GM18907 (cell line): Measurements from ENCODE around the gene DTD1.
A peak's percentile ranks its signal among the peaks of the same experiment; 100 is the strongest.

Source experiments
- ATAC-seq: cut with Tn5 transposase; IDR thresholded peaks from one replicate; pipeline ENCODE4 v1.9.1; 2021; ENCODE audit warnings: mild to moderate bottlenecking, moderate library complexity; ENCODE audit not compliant: unreplicated experiment

The DTD1 gene

GRCh38 chr20:18587665-18588573, at the start of gene DTD1:
DTD1 (plus strand) TSS chr20:18588054; CDS start chr20:18588073, 19 bp downstream.
- peak; percentile 91 for ATAC-seq

GRCh38 chr20:18541741-18542140, 46.1 kb upstream of the DTD1 start:
- no peak for ATAC-seq

- no peak for ATAC-seq
These were observed 44.6 kb upstream of the DTD1 start for GRCh38 chr20:18543216-18543615.

DNA sequence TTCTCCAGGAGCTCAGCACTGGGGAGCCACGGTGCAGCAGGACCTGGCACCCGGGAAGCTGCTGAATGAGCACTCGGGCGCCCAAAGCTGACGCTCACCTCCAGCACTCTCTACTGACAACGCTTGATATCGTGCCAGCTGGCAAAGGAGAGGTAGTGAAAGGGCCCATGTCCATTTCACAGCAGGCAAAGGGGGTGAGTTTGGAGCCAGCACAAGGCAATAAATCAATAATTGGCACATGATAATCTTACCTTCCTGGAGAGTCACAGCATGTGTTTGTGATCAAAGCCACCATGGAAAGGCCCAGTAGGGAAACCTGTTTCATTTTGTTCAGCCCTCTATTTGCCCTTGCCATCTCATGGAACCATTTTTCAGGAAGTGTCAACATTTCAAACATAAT, 43.9 kb upstream of the DTD1 start:
- no peak for ATAC-seq

- no peak for ATAC-seq
These were observed 42.3 kb upstream of the DTD1 start for GRCh38 chr20:18545566-18545965.

DNA sequence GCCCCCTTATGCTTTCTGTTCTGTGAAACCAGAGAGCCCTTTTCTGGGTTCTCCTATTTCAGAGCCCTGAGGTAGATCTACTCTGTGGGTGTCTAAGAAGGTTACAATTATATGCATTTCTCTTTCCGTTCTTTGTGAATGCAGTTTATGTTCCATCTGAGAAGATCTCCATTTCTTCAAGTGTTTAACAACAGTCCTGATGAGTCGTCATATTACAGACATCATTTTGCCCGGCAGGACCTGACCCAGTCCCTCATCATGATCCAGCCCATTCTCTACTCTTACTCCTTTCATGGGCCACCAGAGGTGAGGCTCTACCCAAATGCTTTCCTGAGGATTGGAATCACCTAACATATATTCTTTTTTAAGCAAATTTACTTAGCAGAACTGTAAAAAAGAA, 39.4 kb upstream of the DTD1 start:
- ATAC-seq = no peak

DNA sequence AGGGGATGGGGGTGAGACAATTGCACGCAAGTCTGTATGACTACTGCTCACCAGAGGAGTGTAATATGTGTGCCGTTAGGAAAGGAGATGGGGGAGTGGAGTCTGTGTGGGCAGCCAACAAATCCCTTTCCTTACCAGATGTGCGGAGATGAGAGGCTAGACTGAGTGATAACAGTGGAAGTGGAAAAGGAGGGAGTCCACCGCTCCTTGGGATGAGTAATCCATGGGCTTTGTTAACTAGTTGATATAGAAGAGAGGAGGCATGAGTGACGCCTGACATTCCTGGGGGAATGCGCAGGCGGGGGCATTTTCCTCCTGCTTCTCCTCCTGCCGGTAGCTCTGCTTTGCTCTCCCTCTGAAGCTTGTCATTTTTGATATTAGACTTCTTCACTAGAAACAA, 34.1 kb upstream of the DTD1 start:
- no peak for ATAC-seq

GRCh38 chr20:18566892-18567738, 20.7 kb upstream of the DTD1 start, which contains the start of gene SMIM26:
SMIM26 (plus strand) TSS chr20:18567432; CDS start chr20:18567479, 47 bp downstream.
- ATAC-seq = peak; percentile 99

DNA sequence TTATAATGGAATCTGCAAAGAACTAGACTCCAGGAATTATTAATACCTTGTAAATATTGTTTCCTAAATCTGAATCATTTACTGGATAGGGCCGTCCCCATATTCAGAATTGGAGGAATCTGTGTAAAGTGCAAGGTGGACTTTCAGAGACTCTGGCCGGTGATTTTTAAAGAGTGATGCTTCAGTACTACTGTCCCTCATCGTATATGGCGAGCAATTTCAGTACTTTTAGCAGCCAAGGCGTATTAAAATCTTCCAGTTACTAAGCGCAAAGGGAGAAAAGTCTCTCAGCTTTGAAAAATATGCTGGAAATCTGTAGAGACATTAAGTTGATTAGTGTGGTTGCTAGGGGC, 20.1 kb upstream of the DTD1 start:
- peak; percentile 15 for ATAC-seq

DNA sequence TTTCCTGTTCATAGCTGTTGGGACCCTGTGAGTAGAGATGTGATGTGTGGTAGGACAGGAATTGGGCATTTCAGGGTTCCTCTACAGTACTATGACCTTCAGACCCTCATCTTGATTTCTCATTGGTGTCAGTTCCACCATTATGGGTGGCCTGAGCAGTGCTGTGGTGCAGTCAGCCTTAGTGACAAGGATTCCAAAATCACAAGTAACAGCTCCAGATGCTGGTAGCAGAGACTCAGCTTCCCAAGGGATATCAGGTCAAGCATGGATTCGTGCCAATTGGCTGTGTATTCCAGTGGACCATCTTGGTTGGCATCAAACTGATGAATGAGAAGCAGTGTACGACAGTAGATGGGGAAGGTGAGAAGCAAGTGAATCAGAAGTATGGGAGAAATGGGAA, 16.8 kb upstream of the DTD1 start:
- no peak for ATAC-seq

- no peak for ATAC-seq
These were observed 16.3 kb upstream of the DTD1 start for GRCh38 chr20:18571578-18571977.

DNA sequence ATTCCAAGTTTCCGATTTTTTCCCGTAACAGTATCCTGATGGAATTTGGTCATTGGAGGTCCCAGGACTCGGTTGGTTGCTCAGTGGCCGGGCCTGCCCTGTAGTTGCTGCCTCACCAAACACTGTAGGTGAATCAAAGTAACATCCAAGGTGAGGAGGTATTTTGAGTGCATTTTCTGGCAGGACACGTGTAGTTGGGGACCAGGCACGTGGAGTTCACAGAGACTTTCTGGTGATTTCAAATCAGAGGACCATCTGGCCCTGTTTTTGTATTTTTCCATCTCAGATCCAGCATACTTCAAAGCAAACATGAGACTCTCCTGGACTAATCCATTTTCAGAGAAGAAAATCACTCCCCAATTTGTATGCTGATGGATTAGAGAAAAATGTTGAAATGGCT, 9.9 kb upstream of the DTD1 start:
- no peak for ATAC-seq

DNA sequence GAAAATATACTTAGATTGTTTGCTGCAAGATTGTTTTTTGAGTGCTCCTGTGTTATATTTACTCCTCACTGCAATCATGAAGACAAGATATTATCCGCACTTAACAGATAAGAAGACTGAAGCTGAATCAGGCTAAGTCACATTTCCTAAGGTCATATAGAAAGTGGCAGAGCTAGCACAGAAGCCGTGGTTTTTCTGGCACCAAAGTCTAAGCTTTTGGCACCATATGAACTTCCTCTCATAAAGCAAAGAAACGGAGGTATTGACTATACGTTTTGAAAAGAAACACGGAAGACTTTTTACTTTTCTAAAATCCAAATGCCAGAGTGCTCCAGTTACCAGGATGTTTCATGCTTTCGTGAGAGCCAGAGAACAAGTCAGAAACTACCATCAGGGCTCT, 9.3 kb upstream of the DTD1 start:
- no peak for ATAC-seq

- no peak for ATAC-seq
These were observed 7.8 kb upstream of the DTD1 start for GRCh38 chr20:18580012-18580411.

- ATAC-seq = no peak
These were observed 2.7 kb upstream of the DTD1 start for GRCh38 chr20:18585134-18585533.

DNA sequence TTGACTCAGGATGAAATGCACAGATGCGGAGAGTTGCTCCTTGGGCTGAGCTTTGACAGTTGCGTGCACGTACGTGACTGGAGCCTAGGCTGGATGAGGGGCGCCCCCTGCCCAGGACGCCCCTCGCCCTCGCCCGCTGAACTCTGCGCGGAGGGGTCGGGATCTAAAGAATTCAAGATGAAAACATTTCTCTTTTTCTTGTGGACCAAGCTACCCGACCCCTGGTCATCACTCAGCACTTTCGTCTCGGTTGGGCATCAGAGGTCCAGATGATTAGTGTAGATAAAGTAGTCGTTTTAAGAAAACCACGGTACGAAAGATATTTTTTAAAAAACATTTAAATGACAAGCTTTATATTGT, 700 bp downstream of the DTD1 start:
- no peak for ATAC-seq

GRCh38 chr20:18589941-18590674, 2.3 kb downstream of the DTD1 start:
- ATAC-seq = no peak

DNA sequence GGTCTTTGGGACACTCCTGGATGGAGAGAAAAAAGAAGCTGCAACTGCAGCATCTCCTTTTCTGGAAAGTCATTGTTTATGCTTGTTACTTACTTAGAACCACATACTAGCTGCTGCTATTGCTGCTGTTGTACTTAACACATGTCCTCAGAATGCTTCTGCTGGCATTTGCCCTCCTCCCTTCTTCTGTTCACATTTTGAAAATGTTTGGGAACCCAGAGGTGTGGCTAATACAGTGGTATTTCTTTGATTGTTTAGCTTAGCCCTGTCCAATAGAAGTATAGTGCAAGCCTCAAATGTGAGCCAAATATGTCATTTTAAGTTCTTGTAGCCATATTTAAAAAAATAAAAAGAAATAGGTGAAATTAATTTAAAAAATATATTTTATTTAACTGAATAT, 8.4 kb downstream of the DTD1 start:
- no peak for ATAC-seq

DNA sequence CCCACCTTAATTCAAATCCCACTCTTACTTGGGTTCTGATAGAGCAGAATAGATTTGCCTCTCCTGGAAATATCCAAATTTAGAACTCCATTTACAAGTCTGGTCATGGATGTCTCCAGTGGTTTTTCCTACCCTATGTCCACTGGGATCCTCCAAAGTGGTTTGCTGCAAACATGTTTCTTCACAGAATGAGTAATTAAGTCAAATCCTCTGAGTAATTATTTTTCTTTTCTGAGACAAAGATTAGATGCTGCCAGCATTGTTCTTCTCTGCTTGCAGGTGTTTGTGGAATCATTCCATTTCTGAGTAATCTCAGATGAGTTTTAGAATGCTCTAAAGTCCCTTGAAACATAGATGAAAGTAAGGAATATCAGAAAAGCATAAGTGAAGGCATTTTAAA, 21.9 kb downstream of the DTD1 start:
- ATAC-seq = no peak

DNA sequence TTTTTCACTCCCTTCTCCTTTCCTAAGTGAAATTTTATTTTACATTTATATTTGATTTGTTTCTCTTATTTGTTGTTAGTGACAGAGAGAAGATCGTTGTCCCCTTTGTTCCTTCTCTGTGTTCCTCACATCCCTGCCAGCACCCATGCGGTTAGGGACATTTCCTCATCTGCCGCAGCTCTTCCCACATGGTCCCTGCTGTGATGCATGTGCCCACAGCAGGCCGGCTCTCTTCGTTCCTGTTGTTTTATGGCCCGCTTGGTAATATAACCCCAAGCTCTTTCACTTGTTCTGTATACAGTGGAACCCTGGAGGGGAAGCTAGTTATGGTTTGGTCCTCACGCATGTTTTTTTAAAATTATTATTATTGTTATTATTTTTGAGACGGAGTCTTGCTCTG, 23.6 kb downstream of the DTD1 start:
- ATAC-seq = no peak

DNA sequence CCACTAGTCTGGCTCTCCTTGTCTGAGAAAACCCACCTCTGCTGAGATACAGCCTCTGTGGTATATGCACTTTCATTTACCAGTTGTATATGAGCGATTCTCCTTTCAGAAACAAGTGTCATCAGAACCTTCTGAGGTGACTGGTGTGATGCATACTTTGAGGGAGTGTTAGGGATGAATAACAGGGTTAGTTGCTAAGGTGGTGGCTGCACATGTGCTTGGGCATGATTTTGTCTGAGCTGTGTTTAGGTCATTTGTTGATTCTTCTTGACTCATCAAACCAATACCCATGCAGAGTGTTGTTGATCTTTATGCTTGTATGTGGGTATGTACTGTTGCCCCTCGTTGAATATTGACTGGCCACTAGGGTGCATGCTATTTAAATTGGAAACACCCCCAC, 25.7 kb downstream of the DTD1 start:
- no peak for ATAC-seq
